NK-92 treated with Interleukin-12 subunit alpha and Interleukin-12 subunit beta, amount 100 ng/mL, for 24 hours (cell line): ENCODE results near the gene TAS2R41.
"Not testable (repeated sequence)": the region's sequence is repeated elsewhere in the genome, so short reads cannot be mapped to it uniquely, and the experiment has no call there.

Source experiments
- DNase-seq: peaks from one replicate; lab custom pipeline; 2025; lab: John Stamatoyannopoulos, UW

TAS2R41 gene

DNA sequence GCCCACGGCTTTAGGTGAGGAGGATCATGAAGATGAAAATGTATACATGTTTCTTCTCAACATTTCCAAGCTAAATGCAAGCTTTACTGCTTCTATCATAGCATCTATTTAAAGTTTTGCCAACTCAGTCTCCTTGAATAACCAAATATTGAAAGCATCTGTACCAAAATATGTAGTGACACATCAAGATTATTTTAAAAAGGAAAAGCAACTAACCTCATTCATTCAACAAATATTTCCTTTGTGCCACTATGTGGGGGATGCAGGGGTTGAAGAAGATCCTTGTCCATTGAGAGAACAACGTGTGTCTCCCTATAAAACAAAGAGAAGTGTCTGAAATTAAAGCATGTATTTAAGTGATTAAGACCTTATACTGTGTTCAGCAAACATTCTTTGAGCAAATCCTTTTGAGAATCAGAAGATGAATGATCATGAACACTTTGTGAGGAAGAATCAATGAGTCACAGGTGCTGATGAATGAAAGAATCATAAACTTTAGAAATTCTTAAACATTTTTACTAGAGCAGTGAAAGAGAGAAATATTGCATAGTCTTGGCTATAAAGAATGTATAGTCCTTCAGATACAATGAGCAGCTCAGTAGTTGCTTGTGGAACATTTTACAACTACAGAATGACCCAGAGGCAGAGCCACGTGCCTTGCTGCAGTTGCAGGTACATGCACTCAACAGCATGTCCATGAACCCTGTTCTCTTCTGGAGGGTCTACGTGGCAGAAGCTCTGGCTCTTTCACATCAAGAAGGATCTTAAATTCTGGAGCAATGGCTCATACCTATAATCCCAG, 20.5 kb upstream of the TAS2R41 start:
- no peak for DNase-seq

GRCh38 chr7:143458263-143458662, 19.4 kb upstream of the TAS2R41 start:
- no peak for DNase-seq

- DNase-seq = no peak
Measured at GRCh38 chr7:143458681-143459080, 19.0 kb upstream of the TAS2R41 start.

DNA sequence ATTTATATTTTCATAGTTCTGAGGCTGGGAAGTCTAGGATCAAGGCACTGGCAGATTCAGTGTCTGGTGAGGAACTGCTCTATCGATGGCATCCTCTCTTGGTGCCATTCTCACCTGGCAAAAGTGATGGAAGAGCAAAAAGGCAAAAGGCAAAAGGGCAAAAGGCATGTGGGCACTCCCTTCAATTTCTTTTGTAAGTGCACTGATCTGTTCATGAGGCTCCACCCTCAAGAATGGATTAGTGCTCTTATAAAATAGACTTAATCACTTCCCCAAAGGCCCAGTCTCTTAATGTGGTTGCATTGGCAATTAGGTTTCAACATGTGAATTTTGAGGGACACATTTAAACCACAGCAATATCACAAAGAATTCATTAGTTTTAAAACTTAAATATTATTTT, 18.3 kb upstream of the TAS2R41 start:
- DNase-seq = no peak

- DNase-seq = no peak
Measured at GRCh38 chr7:143460271-143460979, 17.2 kb upstream of the TAS2R41 start.

DNA sequence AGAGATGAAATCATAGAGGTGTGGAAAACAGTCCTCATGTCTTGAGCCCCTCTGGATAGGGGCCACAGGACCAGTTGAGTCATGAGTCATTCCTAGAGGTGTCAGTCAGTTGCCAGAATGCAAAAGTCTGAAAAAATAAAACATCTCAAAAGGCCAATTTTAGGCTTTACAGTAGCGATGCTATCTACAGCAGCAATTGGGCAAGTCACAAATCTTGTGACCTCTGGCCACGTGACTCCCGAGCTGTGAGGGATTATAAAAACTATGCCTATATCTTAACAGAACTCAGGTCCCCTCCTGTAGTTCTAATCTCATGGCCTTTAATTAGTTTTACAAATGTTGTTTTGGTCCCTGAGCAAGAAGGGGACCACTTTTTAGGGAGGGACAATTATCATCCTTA, 15.6 kb upstream of the TAS2R41 start:
- DNase-seq = no peak

- DNase-seq = no peak
Measured at GRCh38 chr7:143463556-143463955, 14.1 kb upstream of the TAS2R41 start.

GRCh38 chr7:143463957-143464356, 13.7 kb upstream of the TAS2R41 start:
- DNase-seq = no peak

GRCh38 chr7:143467724-143468123, 9.9 kb upstream of the TAS2R41 start:
- DNase-seq = no peak

- DNase-seq = not testable (repeated sequence)
Measured at GRCh38 chr7:143472071-143472689, 5.5 kb upstream of the TAS2R41 start.

GRCh38 chr7:143479055-143479766, 1.5 kb downstream of the TAS2R41 start:
- no peak for DNase-seq

DNA sequence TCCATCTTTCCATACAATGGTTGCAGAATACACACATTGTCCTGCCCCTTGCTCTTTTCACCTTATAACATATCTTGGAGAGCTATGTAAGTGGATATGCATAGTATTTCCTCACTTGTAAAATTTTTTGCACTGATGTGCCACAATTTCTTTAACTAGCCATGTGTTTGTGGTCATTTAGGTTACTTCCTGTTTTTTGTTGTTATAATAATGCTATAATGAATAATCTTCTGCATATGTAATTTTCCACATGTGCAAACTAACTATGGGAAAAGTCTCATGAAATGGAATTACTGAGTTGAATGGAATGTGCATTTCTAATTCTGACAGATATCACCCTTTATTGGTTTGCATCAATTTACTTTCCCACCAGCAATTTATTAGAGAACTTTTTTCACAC, 2.8 kb downstream of the TAS2R41 start:
- DNase-seq = no peak

- DNase-seq = no peak
Measured at GRCh38 chr7:143484119-143484518, 6.4 kb downstream of the TAS2R41 start.

- no peak for DNase-seq
Measured at GRCh38 chr7:143485094-143485493, 7.4 kb downstream of the TAS2R41 start.

DNA sequence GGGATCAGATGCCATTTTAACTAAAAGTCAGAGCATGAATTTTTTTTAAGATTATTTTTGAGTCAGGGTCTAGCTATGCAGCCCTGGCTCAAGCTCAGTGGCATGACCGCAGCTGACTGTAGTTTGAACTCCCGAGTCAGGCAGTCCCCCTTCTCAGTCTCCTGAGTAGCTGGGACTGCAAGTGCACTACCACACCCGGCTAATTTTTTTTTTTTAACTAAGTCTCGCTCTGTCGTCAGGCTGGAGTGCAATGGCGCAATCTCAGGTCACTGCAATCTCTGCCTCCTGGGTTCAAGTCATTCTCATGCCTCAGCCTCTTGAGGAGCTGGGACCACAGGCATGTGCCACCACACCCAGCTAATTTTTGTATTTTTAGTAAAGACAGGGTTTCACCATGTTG, 7.8 kb downstream of the TAS2R41 start:
- DNase-seq = no peak

- DNase-seq = not testable (repeated sequence)
Measured at GRCh38 chr7:143486266-143486665, 8.6 kb downstream of the TAS2R41 start.

DNA sequence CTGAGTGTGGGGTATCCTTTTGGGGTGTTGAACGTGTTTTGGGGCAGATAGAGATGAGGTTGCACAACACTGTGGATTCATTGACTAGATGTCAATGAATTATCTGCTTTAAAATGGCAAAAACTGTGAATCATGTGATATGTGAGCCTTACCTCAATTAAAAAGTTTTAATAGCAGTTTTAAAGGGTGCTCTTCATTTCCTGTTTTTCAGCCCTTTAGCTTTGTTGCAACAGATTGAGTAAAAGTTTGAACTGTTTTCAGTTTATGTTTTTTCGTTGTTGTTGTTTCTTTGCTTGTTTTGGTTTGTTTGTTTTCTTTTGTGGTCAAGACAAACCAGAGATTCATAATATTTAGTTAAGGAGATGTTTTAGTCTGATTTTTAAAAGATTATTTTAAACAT, 9.4 kb downstream of the TAS2R41 start:
- DNase-seq = no peak

- DNase-seq = no peak
Measured at GRCh38 chr7:143487566-143487965, 9.9 kb downstream of the TAS2R41 start.

DNA sequence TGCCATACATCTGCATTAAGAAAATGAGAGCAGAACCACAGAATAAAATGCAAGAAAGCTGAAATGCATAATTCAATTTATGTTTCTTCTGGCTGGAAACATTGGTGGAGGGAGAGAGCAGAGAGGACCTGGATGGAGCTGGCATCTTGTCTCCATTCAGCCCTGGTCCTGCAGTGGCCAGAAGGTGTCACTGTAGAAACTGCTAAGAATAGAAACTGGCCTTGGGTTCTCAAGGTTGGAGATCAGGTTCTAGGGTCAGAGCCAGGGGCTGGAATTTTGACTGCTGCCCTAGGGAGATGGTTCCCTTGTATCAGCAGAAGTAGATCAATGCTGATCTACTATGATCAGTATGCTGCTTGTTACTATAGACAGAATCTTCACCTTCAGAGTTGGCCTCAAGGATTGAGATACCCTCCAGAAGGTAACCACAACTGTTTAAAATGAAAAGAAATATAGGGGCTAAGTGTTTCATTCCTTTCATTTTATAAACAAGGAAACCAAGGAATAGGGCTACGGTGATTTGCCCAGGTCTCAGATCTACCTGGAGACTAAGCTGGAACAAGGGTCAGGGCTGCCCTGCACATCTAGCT, 13.1 kb downstream of the TAS2R41 start:
- DNase-seq = no peak

- no peak for DNase-seq
Measured at GRCh38 chr7:143492043-143492471, 14.4 kb downstream of the TAS2R41 start.

DNA sequence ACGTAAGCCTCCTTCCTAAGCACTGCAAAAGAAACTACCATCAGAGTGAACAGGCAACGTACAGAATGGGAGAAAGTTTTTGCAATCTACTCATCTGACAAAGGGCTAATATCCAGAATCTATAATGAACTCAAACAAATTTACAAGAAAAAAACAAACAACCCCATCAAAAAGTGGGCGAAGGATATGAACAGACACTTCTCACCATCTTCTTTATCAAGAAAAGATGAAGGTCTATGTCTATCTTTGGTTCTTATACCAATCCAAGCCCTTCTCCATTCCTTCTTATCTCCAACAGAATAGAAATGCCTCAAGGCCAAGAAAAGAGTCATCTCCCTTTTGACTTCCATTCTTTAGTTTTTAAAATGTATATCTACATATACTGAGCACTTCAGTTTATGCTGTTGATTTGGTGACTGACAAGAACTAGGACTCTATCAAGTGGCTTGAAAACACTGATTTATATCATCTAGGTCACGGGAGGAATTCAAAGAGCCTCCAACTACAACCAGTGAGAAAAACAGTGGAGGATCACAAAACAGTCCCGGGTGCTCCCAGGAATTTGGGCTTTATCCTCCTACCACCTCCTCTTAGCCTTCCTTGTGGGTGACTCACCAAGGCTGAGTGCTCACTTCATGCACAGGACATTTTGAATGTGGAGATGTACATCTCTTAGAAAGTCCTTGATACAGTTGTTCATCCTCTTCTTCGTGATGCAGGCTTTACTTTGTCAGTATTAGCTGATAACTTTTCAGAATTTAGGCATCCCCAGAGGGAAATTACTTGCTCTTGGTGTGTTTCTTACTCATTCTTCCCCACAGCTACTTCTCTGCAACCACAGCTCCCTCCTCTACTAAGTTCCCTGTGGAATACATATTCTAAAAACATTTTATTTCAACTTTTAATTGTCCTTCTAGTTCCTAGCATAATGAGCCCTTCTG, 15.4 kb downstream of the TAS2R41 start:
- no peak for DNase-seq
